HG03196 (cell line): ENCODE data around the gene PGAP6.
"Not testable (repeated sequence)": the region's sequence is repeated elsewhere in the genome, so short reads cannot be mapped to it uniquely, and the experiment has no call there.

Source experiments
- ATAC-seq: cut with Tn5 transposase; IDR thresholded peaks from one replicate; pipeline ENCODE4 v1.9.1; 2021; ENCODE audit not compliant: unreplicated experiment

The PGAP6 gene

GRCh38 chr16:351804-352520, 29.8 kb downstream of the PGAP6 start:
- ATAC-seq, result peak; percentile 12

GRCh38 chr16:350203-350602, 31.6 kb downstream of the PGAP6 start:
- no peak for ATAC-seq

- ATAC-seq, result no peak
Observed at GRCh38 chr16:349211-349610, 32.6 kb downstream of the PGAP6 start.

GRCh38 chr16:348495-348894, 33.3 kb downstream of the PGAP6 start:
- not testable (repeated sequence) for ATAC-seq

- ATAC-seq, result no peak
Observed at GRCh38 chr16:347203-347602, 34.6 kb downstream of the PGAP6 start.

GRCh38 chr16:346587-346986, 35.2 kb downstream of the PGAP6 start:
- ATAC-seq, result no peak

- ATAC-seq, result no peak
Observed at GRCh38 chr16:345772-346171, 36.0 kb downstream of the PGAP6 start.

- ATAC-seq, result no peak
Observed at GRCh38 chr16:342455-343213, 39.1 kb downstream of the PGAP6 start.

GRCh38 chr16:341974-342336, 39.8 kb downstream of the PGAP6 start:
- not testable (repeated sequence) for ATAC-seq

GRCh38 chr16:341095-341973, 40.4 kb downstream of the PGAP6 start:
- ATAC-seq, result not testable (repeated sequence)

- no peak for ATAC-seq
Observed at GRCh38 chr16:340370-341091, 41.2 kb downstream of the PGAP6 start.

GRCh38 chr16:339680-340079, 42.1 kb downstream of the PGAP6 start:
- no peak for ATAC-seq

- ATAC-seq, result no peak
Observed at GRCh38 chr16:337975-338575, 43.7 kb downstream of the PGAP6 start.

GRCh38 chr16:337437-337836, 44.3 kb downstream of the PGAP6 start:
- no peak for ATAC-seq

GRCh38 chr16:336269-336668, 45.5 kb downstream of the PGAP6 start:
- no peak for ATAC-seq

- not testable (repeated sequence) for ATAC-seq
Observed at GRCh38 chr16:334861-335632, 46.7 kb downstream of the PGAP6 start.

- ATAC-seq, result not testable (repeated sequence)
Observed at GRCh38 chr16:334164-334832, 47.5 kb downstream of the PGAP6 start.

GRCh38 chr16:333406-334094, 48.2 kb downstream of the PGAP6 start:
- ATAC-seq, result no peak
